ENCODE data around the gene ABCB9.

GRCh38 chr12:122944605-122945592 lies 21.4 kb downstream of the ABCB9 start:
- no peak for TF ChIP-seq GATA2 (IDR thresholded peaks at IDR 0.05; ENCODE audit: low read depth, low read length)
- no peak for TF ChIP-seq GATA3 (IDR thresholded peaks at IDR 0.05; ENCODE audit: low read depth, low read length)
